Right ventricle myocardium inferior (tissue), 1 donor: ENCODE data around the gene NINL. TPM values are rescaled to one million over a fixed set of nuclear protein-coding genes. Genes with fewer than 3 reads are reported as not detected.

Experiments used
- ATAC-seq: fragments of 200-7000 bp; cut with Tn5 transposase; one replicate; pipeline ENCODE4 v1.9.1; 2020; ENCODE audit warnings: mild to moderate bottlenecking, moderate library complexity
- DNase-seq: peaks from one replicate; pipeline ENCODE4 v3.0.0; 2021; ENCODE audit errors: missing footprints
- intact Hi-C: fragments of 100-400 bp; cut with DNase I; formaldehyde crosslinking; loops from one replicate; pipeline ENCODE4 v1.11.0; 2022
- total RNA-seq: library from RNA; stranded (reverse); fragmentation: NEBNext Ultra II Directional; extraction: Animal tissue kit (Norgen Biotek cat#: 25700); gene quantifications from one replicate; pipeline ENCODE4 v1.2.1, GENCODE V29; 2021
- donor health status: DM: no; HTN: yes; CAD: no; lungs with severe emphysema.

NINL gene
- total RNA-seq, 1 donor from 2014 or later = 7.8 TPM

- no peak for DNase-seq
- intact Hi-C loops = no loop called here
- no peak for ATAC-seq
Measured at GRCh38 chr20:25418776-25419175, 166.6 kb downstream of the NINL start.

- ATAC-seq (no peak), DNase-seq (no peak)
- intact Hi-C loops = no loop called here
Measured at GRCh38 chr20:25408890-25409289, 176.4 kb downstream of the NINL start.

GRCh38 chr20:25408170-25408547, 177.2 kb downstream of the NINL start:
- intact Hi-C loops = no loop called here
- DNase-seq = no peak
- no peak for ATAC-seq

GRCh38 chr20:25407311-25408169, 177.8 kb downstream of the NINL start, which contains the start of gene GINS1:
TSS of gene GINS1 (plus strand) at chr20:25407673. CDS start at chr20:25407821, 148 bp downstream.
- intact Hi-C loops = no loop called here
- ATAC-seq = peak; percentile 92
- peak; percentile 90 for DNase-seq

Other genes starting within 250 kb of the NINL start
- gene ABHD12, start 194.7 kb downstream of the NINL start, total RNA-seq = 23.3 TPM
- 0.73 TPM for gene GINS1, start 177.9 kb downstream of the NINL start, total RNA-seq
- gene NANP, start 38.5 kb upstream of the NINL start, total RNA-seq = 3.8 TPM
- 7.0 TPM for gene ZNF337, start 111.3 kb upstream of the NINL start, total RNA-seq